Measurements from ENCODE around the gene C2orf76.
"Not testable (repeated sequence)": the region's sequence is repeated elsewhere in the genome, so short reads cannot be mapped to it uniquely, and the experiment has no call there.

Gene C2orf76

GRCh38 chr2:119366649-119367471, at the start of gene C2orf76, which contains the start of gene DBI:
Gene C2orf76 (minus strand): TSS chr2:119366834. CDS start chr2:119339959, 26,875 bp downstream.
Gene DBI (plus strand): TSS chr2:119366977. CDS start chr2:119367052, 75 bp downstream.
- DNase-seq: peak; percentile 88

- DNase-seq: no peak
Measured at GRCh38 chr2:119415630-119416029, 49.0 kb upstream of the C2orf76 start.

- no peak for DNase-seq
Measured at GRCh38 chr2:119414894-119415293, 48.3 kb upstream of the C2orf76 start.

GRCh38 chr2:119409506-119409905, 42.9 kb upstream of the C2orf76 start:
- no peak for DNase-seq

GRCh38 chr2:119408221-119408619, 41.6 kb upstream of the C2orf76 start:
- DNase-seq: no peak

GRCh38 chr2:119407430-119408220, 41.0 kb upstream of the C2orf76 start:
- DNase-seq: no peak

GRCh38 chr2:119405151-119405550, 38.5 kb upstream of the C2orf76 start:
- no peak for DNase-seq

DNA sequence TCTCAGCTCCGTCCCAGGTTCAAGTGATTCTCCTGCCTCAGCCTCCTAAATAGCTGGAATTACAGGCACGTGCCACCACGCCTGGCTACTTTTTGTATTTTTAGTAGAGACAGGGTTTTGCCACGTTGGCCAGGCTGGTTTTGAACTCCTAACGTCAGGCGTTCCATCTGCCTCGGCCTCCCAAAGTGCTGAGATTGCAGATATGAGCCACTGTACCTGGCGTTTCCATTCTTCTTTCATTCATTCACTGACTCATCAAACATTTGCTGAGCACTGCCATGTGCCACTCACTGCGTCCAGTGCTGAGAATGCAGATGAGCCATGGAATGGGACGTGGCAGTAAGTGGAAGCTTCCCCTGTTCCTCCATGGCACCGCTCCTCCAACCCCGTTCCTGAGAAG, 37.0 kb upstream of the C2orf76 start:
- DNase-seq: not testable (repeated sequence)

DNA sequence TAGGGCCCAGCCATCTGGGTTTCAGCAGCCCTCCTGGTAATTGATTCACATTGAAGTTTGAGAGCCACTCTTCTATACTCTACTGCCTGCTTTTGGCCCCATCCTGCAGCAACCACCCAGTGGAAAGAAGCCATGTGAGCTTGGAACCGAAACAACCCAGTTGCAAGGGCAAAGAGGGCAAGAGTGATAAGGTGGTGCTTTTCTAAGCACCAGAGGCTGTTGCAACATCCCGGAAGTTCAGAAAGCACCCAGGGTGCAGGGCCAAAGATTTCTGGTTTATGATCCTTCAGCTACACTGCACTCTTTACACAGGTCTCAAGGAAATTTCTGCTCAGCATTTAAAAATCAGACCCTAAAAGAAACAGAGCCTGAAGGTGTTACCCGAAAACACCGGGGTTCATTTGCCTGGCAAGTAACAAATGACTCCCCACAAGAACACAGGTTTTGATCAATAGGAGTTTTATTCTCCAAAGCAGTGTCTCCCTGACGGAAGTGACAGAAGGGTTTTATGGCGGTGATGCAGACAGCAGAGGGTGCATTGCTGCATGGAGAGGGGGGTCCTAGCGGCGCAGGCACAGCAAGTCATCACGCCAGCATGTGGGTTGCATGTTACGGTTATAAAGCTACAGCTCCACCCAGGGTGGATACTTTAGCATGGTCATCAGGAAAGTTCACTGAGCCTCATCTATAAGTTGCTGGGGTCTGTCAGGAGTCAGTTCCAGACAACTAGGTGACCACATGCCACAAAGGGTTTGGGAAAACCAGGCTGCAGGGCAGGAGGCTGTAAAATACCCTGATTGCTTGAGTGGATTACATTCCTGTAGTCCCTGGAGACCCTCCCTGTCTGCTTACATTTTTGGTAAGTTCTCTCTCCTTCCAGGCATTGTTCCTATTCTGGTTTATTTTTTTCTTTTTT, 36.3 kb upstream of the C2orf76 start:
- no peak for DNase-seq

DNA sequence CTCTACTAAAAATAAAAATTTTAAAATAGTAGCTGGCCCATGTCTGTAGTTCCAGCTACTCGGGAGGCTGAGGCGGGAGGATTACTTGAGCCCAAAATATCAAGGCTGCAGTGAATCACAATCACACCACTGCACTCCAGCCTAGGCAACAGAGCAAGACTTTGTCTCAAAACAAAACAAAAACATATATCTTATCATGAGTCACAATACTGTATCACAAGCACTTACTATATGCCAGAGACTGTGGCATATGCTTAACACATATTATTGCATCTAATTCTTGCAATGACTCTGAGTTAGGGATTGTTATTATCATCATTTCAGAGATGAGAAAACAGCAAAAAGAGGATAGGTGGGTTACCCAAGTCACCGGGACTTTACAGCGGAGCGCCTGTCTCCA, 35.5 kb upstream of the C2orf76 start:
- no peak for DNase-seq

- no peak for DNase-seq
Measured at GRCh38 chr2:119397196-119397595, 30.6 kb upstream of the C2orf76 start.

GRCh38 chr2:119393971-119394748, 27.5 kb upstream of the C2orf76 start:
- DNase-seq: no peak

- no peak for DNase-seq
Measured at GRCh38 chr2:119389615-119390306, 23.1 kb upstream of the C2orf76 start.

GRCh38 chr2:119387381-119388129, 20.9 kb upstream of the C2orf76 start:
- DNase-seq: no peak

- DNase-seq: no peak
Measured at GRCh38 chr2:119385466-119385865, 18.8 kb upstream of the C2orf76 start.

GRCh38 chr2:119384971-119385370, 18.3 kb upstream of the C2orf76 start:
- DNase-seq: no peak

DNA sequence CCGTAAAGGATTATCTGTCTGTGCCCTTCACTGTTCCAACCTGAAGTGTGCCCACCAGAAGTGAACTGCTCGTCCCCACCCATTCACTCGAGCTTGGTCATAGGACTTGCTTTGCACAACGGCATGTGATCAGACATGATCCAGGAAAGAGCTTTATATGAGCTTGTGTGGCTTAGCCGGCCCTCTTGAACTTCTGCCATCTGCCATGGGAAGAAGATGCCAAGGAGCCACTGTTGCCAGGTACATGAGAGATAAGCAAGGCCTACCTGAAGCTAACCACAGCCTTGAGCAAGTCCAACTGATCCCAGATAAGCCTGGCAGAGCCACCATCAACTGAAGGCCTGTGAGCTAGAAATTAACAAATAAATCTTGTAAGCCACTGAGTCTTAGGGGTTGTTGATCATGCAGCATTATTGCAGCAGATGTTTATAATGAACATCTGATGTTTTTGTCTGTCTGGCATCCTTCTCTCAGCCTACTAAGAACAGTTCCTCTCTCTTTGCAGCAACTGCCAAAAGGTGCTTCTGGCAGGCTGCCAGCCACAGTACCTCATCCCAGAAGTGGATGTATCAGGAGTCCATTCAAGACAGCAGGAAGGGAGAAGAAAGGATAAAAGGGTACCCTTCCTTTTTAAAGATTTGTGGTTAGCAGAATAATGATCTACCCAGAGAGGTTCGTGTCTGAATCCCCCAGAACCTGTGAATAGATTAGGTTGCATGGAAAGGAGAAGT, 16.9 kb upstream of the C2orf76 start:
- DNase-seq: no peak

GRCh38 chr2:119378566-119378965, 11.9 kb upstream of the C2orf76 start:
- DNase-seq: no peak

DNA sequence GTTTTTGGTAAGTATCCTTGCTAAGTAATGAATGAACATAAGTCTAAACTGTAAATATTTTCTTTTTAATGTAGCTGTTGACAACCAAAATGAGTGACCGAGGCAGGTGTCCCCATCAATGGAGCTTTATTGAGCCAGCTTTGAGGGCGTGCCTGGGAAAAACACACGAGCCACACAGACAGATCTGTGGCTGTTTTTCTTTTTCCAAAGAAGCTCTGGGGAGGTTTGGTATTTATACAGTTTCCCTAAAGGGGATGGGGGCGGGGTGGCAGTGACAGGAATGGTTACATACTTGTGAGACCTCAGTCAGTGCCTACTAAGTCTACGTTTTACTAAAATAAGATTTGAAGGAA, 11.3 kb upstream of the C2orf76 start:
- DNase-seq: no peak
